A549 (cell line): ENCODE results near the gene KRTAP1-5.

Source experiments
- CHD2 ChIP-seq: fragments of 150-350 bp; IDR thresholded peaks from 2 replicates; pipeline ENCODE4 v1.6.1; 2014; ENCODE audit warnings: low read length; ENCODE audit not compliant: partially characterized antibody
- EP300 ChIP-seq, 2 experiments: fragments of >200 bp; sonication (Bioruptor Twin); formaldehyde crosslinking; IDR thresholded peaks; 2 replicates in 1 of 2; 3 replicates in 1 of 2; pipeline ENCODE4 v1.6.1; 2016 to 2017
- ESRRA ChIP-seq: fragments of 150-350 bp; IDR thresholded peaks from 2 replicates; pipeline ENCODE4 v1.6.1; 2014; ENCODE audit warnings: mild to moderate bottlenecking, low read length, borderline replicate concordance
- HDAC2 ChIP-seq: fragments of 200-600 bp; sonication (generic); IDR thresholded peaks from 2 replicates; pipeline ENCODE4 v1.6.1; 2016
- JUN ChIP-seq, 2 experiments: fragments of >200 bp; sonication (Bioruptor Twin); formaldehyde crosslinking; IDR thresholded peaks; 2 replicates in 1 of 2; 3 replicates in 1 of 2; pipeline ENCODE4 v1.6.1; 2016 to 2017
- KDM1A ChIP-seq: fragments of 200-600 bp; sonication (generic); IDR thresholded peaks from 2 replicates; pipeline ENCODE4 v1.6.1; 2016; ENCODE audit warnings: low read depth, mild to moderate bottlenecking
- MAFK ChIP-seq: fragments of 450-650 bp; IDR thresholded peaks from 2 replicates; pipeline ENCODE4 v1.6.1; 2014; ENCODE audit not compliant: partially characterized antibody
- POLR2A ChIP-seq: IDR thresholded peaks from 2 replicates; pipeline ENCODE4 v1.6.1; 2012; ENCODE audit warnings: mild to moderate bottlenecking, low read length
- RAD21 ChIP-seq, 2 experiments: fragments of >200 bp in 1 of 2; sonication (Bioruptor Twin) in 1 of 2; formaldehyde crosslinking in 1 of 2; IDR thresholded peaks in 1 of 2; conservative IDR thresholded peaks in 1 of 2; 2 replicates in 1 of 2; 3 replicates in 1 of 2; pipeline ENCODE4 v1.6.1; 2012 to 2018; ENCODE audit warnings: inconsistent platforms in 1 of 2
- RCOR1 ChIP-seq: fragments of 150-350 bp; IDR thresholded peaks from 2 replicates; pipeline ENCODE4 v1.6.1; 2014; ENCODE audit warnings: antibody characterized with exemption, low read length, low read depth
- RNF2 ChIP-seq: fragments of 200-600 bp; sonication (generic); IDR thresholded peaks from 2 replicates; pipeline ENCODE4 v1.6.1; 2016; ENCODE audit warnings: low read depth, mild to moderate bottlenecking, antibody characterized with exemption, moderate library complexity, borderline replicate concordance
- TF ChIP-seq, protein P1 (sequence below): fragments of >200 bp; sonication (Bioruptor Twin); formaldehyde crosslinking; IDR thresholded peaks from 3 replicates; pipeline ENCODE4 v1.5.1; 2016
- TF ChIP-seq, protein P2 (sequence below): fragments of 200-600 bp; sonication (generic); IDR thresholded peaks from 2 replicates; pipeline ENCODE4 v1.6.1; 2016; ENCODE audit warnings: antibody characterized with exemption, mild to moderate bottlenecking, moderate library complexity
- TF ChIP-seq, protein P3 (sequence below): fragments of 150-350 bp; IDR thresholded peaks from 2 replicates; pipeline ENCODE4 v1.6.1; 2014; ENCODE audit warnings: low read depth, mild to moderate bottlenecking, low read length

DNA sequence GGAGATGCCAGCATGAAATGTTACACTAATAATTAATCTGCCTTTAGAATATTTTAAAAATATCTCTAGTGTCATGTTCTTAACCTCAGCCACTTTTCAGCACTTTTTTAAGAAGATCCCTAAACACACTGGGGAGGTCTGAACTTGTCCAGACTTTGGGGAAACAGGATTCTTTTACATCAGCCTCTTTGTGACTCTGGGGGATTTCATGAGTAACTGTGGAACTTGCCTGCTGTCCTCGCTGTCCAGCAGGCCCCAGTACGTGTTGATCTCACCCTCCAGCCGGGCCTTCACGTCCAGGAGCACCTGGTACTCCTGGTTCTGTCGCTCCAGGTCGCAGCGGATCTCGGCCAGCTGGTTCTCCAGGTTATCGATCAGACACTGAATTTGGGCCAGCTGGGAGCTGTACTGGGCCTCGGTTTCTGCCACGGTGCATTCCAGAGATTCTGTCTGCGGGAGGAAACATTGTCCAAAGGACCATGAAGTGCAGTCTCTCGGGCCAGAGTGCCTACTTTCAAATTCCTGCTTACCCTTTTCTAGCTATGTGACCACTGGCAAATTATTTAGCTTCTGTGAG lies 48.3 kb downstream of the KRTAP1-5 start:
- TF ChIP-seq, protein P1, sequence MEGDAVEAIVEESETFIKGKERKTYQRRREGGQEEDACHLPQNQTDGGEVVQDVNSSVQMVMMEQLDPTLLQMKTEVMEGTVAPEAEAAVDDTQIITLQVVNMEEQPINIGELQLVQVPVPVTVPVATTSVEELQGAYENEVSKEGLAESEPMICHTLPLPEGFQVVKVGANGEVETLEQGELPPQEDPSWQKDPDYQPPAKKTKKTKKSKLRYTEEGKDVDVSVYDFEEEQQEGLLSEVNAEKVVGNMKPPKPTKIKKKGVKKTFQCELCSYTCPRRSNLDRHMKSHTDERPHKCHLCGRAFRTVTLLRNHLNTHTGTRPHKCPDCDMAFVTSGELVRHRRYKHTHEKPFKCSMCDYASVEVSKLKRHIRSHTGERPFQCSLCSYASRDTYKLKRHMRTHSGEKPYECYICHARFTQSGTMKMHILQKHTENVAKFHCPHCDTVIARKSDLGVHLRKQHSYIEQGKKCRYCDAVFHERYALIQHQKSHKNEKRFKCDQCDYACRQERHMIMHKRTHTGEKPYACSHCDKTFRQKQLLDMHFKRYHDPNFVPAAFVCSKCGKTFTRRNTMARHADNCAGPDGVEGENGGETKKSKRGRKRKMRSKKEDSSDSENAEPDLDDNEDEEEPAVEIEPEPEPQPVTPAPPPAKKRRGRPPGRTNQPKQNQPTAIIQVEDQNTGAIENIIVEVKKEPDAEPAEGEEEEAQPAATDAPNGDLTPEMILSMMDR: no peak
- no peak for TF ChIP-seq POLR2A
- TF ChIP-seq, protein P2, sequence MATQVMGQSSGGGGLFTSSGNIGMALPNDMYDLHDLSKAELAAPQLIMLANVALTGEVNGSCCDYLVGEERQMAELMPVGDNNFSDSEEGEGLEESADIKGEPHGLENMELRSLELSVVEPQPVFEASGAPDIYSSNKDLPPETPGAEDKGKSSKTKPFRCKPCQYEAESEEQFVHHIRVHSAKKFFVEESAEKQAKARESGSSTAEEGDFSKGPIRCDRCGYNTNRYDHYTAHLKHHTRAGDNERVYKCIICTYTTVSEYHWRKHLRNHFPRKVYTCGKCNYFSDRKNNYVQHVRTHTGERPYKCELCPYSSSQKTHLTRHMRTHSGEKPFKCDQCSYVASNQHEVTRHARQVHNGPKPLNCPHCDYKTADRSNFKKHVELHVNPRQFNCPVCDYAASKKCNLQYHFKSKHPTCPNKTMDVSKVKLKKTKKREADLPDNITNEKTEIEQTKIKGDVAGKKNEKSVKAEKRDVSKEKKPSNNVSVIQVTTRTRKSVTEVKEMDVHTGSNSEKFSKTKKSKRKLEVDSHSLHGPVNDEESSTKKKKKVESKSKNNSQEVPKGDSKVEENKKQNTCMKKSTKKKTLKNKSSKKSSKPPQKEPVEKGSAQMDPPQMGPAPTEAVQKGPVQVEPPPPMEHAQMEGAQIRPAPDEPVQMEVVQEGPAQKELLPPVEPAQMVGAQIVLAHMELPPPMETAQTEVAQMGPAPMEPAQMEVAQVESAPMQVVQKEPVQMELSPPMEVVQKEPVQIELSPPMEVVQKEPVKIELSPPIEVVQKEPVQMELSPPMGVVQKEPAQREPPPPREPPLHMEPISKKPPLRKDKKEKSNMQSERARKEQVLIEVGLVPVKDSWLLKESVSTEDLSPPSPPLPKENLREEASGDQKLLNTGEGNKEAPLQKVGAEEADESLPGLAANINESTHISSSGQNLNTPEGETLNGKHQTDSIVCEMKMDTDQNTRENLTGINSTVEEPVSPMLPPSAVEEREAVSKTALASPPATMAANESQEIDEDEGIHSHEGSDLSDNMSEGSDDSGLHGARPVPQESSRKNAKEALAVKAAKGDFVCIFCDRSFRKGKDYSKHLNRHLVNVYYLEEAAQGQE: no peak
- no peak for TF ChIP-seq EP300 (IDR thresholded peaks at IDR 0.05)
- TF ChIP-seq KDM1A: no peak
- no peak for TF ChIP-seq RAD21 (conservative IDR thresholded peaks at IDR 0.05 in 1 of 2, IDR thresholded peaks at IDR 0.05 in 1 of 2)
- TF ChIP-seq RCOR1: no peak
- TF ChIP-seq CHD2: no peak
- TF ChIP-seq HDAC2: no peak
- TF ChIP-seq MAFK: no peak
- no peak for TF ChIP-seq RNF2
- no peak for TF ChIP-seq JUN (IDR thresholded peaks at IDR 0.05)
- TF ChIP-seq, protein P3, sequence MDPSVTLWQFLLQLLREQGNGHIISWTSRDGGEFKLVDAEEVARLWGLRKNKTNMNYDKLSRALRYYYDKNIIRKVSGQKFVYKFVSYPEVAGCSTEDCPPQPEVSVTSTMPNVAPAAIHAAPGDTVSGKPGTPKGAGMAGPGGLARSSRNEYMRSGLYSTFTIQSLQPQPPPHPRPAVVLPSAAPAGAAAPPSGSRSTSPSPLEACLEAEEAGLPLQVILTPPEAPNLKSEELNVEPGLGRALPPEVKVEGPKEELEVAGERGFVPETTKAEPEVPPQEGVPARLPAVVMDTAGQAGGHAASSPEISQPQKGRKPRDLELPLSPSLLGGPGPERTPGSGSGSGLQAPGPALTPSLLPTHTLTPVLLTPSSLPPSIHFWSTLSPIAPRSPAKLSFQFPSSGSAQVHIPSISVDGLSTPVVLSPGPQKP: no peak
- TF ChIP-seq ESRRA: no peak
